Measurements from ENCODE around the gene TUBB6. TPM values are rescaled to one million over a fixed set of nuclear protein-coding genes. Genes with fewer than 3 reads are reported as not detected.

Gene TUBB6
- total and polyA plus RNA-seq, 2 of the 13 experiments (the other 11 are each of a cell fraction or from before 2014, with no cell fraction given): 9.9 to 28.6 TPM

- TF ChIP-seq ZNF430 (CRISPR knock-in tag; IDR thresholded peaks at IDR 0.05) (peak; percentile 64; the same call in 1 of the 2 replicates), HNF1A (IDR thresholded peaks at IDR 0.05; ENCODE audit: low read depth) (no peak), HNF1A (CRISPR knock-in tag; IDR thresholded peaks at IDR 0.05; ENCODE audit: borderline replicate concordance) (no peak), FOXJ3 (CRISPR knock-in tag; IDR thresholded peaks at IDR 0.05; ENCODE audit: borderline replicate concordance) (no peak), SIX1 (CRISPR knock-in tag; IDR thresholded peaks at IDR 0.05; ENCODE audit: borderline replicate concordance) (no peak), BORCS8-MEF2B (CRISPR knock-in tag; IDR thresholded peaks at IDR 0.05) (no peak), MTA1 (CRISPR knock-in tag; IDR thresholded peaks at IDR 0.05; ENCODE audit: borderline replicate concordance) (no peak), DBP (CRISPR knock-in tag; IDR thresholded peaks at IDR 0.05; ENCODE audit: not compliant biosample characterization) (no peak), MYNN (CRISPR knock-in tag; IDR thresholded peaks at IDR 0.05; ENCODE audit: low read depth) (no peak), BRD4 (CRISPR knock-in tag; IDR thresholded peaks at IDR 0.05) (no peak), ATF5 (CRISPR knock-in tag; IDR thresholded peaks at IDR 0.05; ENCODE audit: low read depth) (no peak), ZNF274 (CRISPR knock-in tag; IDR thresholded peaks at IDR 0.05) (peak; percentile 70; the same call in 1 of the 2 replicates), GZF1 (CRISPR knock-in tag; IDR thresholded peaks at IDR 0.05) (no peak), ZNF724P (CRISPR knock-in tag; IDR thresholded peaks at IDR 0.05; ENCODE audit: borderline replicate concordance) (no peak; the same call in 1 of the 2 replicates), ZBED4 (CRISPR knock-in tag; IDR thresholded peaks at IDR 0.05; ENCODE audit: borderline replicate concordance) (0 out of 2 replicates have a peak, but pooled peaks have one; percentile 36), RCOR2 (CRISPR knock-in tag; IDR thresholded peaks at IDR 0.05) (no peak)
These were observed 29.0 kb upstream of the TUBB6 start (continued) for GRCh38 chr18:12278741-12279682.

All from HepG2 (cell line).